ENCODE measurements around the gene CHRDL1. TPM values are rescaled to one million over a fixed set of nuclear protein-coding genes. Genes with fewer than 3 reads are reported as not detected.

Gene CHRDL1
- total and polyA plus RNA-seq, 2 donors (not counting 1 experiment from before 2014, with no cell fraction given): not detected

- no peaks in the 10 kb centered on the region for H3K4me1 Mint-ChIP-seq
- Histone ChIP-seq H3K27me3 (replicated peaks in 1 of 4; ENCODE audit: control extremely low read depth in 1 of 4, control insufficient read depth in 3 of 4, insufficient read depth in 4 of 4, low read length in 3 of 4) (no peaks in the 10 kb centered on the region), H3K9me3 (ENCODE audit: control extremely low read depth in 1 of 3, control insufficient read depth in 2 of 3, insufficient read depth in 1 of 3, low read length in 2 of 3) (no peaks in the 10 kb centered on the region), H3K36me3 (replicated peaks in 1 of 2; ENCODE audit: control extremely low read depth in 1 of 2, control insufficient read depth in 1 of 2, extremely low read depth in 1 of 2, insufficient read depth in 2 of 2, low read length in 1 of 2) (no peaks in the 10 kb centered on the region), H3K4me3 (ENCODE audit: control extremely low read depth in 1 of 5, extremely low read depth in 1 of 5, insufficient read depth in 1 of 5, low read depth in 2 of 5, low read length in 4 of 5) (no peak overlapping the region), H4K20me1 (ENCODE audit: control insufficient read depth, insufficient read depth, low read length, poor library complexity, severe bottlenecking) (no peaks in the 10 kb centered on the region), H3K9ac (ENCODE audit: low read length) (no peak overlapping the region), H3K4me2 (replicated peaks; ENCODE audit: low read depth, low read length, poor library complexity, severe bottlenecking) (no peak overlapping the region), H3K27ac (ENCODE audit: low read length in 2 of 2) (no peak overlapping the region), H3K79me2 (ENCODE audit: control insufficient read depth, insufficient read depth, low read length) (no peaks in the 10 kb centered on the region), H3K4me1 (ENCODE audit: control insufficient read depth in 2 of 2, insufficient read depth in 2 of 2, low read length in 2 of 2) (no peaks in the 10 kb centered on the region), H2AFZ (ENCODE audit: insufficient read depth, low read depth, low read length, poor library complexity, severe bottlenecking) (no peak overlapping the region)
- DNase-seq (no peak), ATAC-seq (ENCODE audit: low read depth) (no peak)
- no peaks in the 10 kb centered on the region for H3K27me3 Mint-ChIP-seq
- ChIA-PET CTCF (no interaction called here), POLR2A (no interaction called here)
- no peak overlapping the region for H3K4me3 Mint-ChIP-seq
- intact Hi-C loops (cut with micrococcal nuclease): no loop called here
- TF ChIP-seq CTCF (IDR thresholded peaks at IDR 0.05) (no peak), EZH2 (IDR thresholded peaks at IDR 0.05; ENCODE audit: borderline replicate concordance, insufficient read depth, low read depth, low read length, poor library complexity, severe bottlenecking) (no peak)
- H3K9me3 Mint-ChIP-seq (ENCODE audit: insufficient read depth): no peaks in the 10 kb centered on the region
- H3K27ac Mint-ChIP-seq: no peak overlapping the region
- no CpG with 5 or more reads among the region's 2 CpGs for WGBS (ENCODE audit: insufficient coverage)
Measured at GRCh38 chrX:110683925-110684324, 111.7 kb downstream of the CHRDL1 start.

- Histone ChIP-seq H3K9me3 (ENCODE audit: control extremely low read depth in 1 of 3, control insufficient read depth in 2 of 3, insufficient read depth in 1 of 3, low read length in 2 of 3) (no peaks in the 10 kb centered on the region), H3K27me3 (replicated peaks in 1 of 4; ENCODE audit: control extremely low read depth in 1 of 4, control insufficient read depth in 3 of 4, insufficient read depth in 4 of 4, low read length in 3 of 4) (no peaks in the 10 kb centered on the region), H3K4me1 (ENCODE audit: control insufficient read depth in 2 of 2, insufficient read depth in 2 of 2, low read length in 2 of 2) (no peaks in the 10 kb centered on the region), H3K4me3 (ENCODE audit: control extremely low read depth in 1 of 5, extremely low read depth in 1 of 5, insufficient read depth in 1 of 5, low read depth in 2 of 5, low read length in 4 of 5) (no peak overlapping the region), H3K79me2 (ENCODE audit: control insufficient read depth, insufficient read depth, low read length) (no peaks in the 10 kb centered on the region), H3K27ac (ENCODE audit: low read length in 2 of 2) (no peak overlapping the region), H3K4me2 (replicated peaks; ENCODE audit: low read depth, low read length, poor library complexity, severe bottlenecking) (no peak overlapping the region), H4K20me1 (ENCODE audit: control insufficient read depth, insufficient read depth, low read length, poor library complexity, severe bottlenecking) (no peaks in the 10 kb centered on the region), H3K9ac (ENCODE audit: low read length) (no peak overlapping the region), H3K36me3 (replicated peaks in 1 of 2; ENCODE audit: control extremely low read depth in 1 of 2, control insufficient read depth in 1 of 2, extremely low read depth in 1 of 2, insufficient read depth in 2 of 2, low read length in 1 of 2) (no peaks in the 10 kb centered on the region), H2AFZ (ENCODE audit: insufficient read depth, low read depth, low read length, poor library complexity, severe bottlenecking) (no peak overlapping the region)
- Mint-ChIP-seq H3K27ac (no peak overlapping the region), H3K4me1 (no peaks in the 10 kb centered on the region), H3K4me3 (no peak overlapping the region), H3K27me3 (no peaks in the 10 kb centered on the region), H3K9me3 (ENCODE audit: insufficient read depth) (peaks cover 2% of the 10 kb centered on the region)
- TF ChIP-seq EZH2 (IDR thresholded peaks at IDR 0.05; ENCODE audit: borderline replicate concordance, insufficient read depth, low read depth, low read length, poor library complexity, severe bottlenecking) (no peak), CTCF (IDR thresholded peaks at IDR 0.05) (no peak)
- ChIA-PET CTCF (no interaction called here), POLR2A (no interaction called here)
- WGBS (ENCODE audit: insufficient coverage): no CpG with 5 or more reads among the region's 1 CpG
- intact Hi-C loops (cut with micrococcal nuclease): no loop called here
- DNase-seq (no peak), ATAC-seq (ENCODE audit: low read depth) (no peak)
Measured at GRCh38 chrX:110678591-110678990, 117.0 kb downstream of the CHRDL1 start.
